HEK293 (cell line): Measurements from ENCODE around the gene GRIK2.
A peak's percentile ranks its signal among the peaks of the same experiment; 100 is the strongest.

Experiments
- CTCF ChIA-PET: fragments of 350-600 bp; formaldehyde crosslinking; extraction: SDS; loops from one replicate; lab custom pipeline; 2021; ENCODE audit warnings: antibody characterized with exemption; lab: Yijun Ruan, JAX
- POLR2A ChIA-PET: fragments of 300-600 bp; formaldehyde crosslinking; extraction: SDS; loops from one replicate; lab custom pipeline; 2020; ENCODE audit warnings: antibody characterized with exemption, inconsistent platforms; lab: Yijun Ruan, JAX
- H3K27ac ChIP-seq: fragments of 200-500 bp; sonication (Bioruptor generic); 2 replicates; pipeline ENCODE4 v1.5.1; 2014; ENCODE audit warnings: low read depth, low read length, control low read depth, inconsistent platforms; ENCODE audit errors: extremely low read depth
- H3K36me3 ChIP-seq, 2 experiments: fragments of 200-500 bp in 1 of 2; sonication (Bioruptor generic) in 1 of 2; 1 replicate in 1 of 2; 2 replicates in 1 of 2; pipeline ENCODE4 v1.5.1; 2014 to 2017; ENCODE audit warnings: inconsistent platforms in 2 of 2, low read length in 2 of 2; ENCODE audit not compliant: control insufficient read depth in 2 of 2, insufficient read depth in 1 of 2
- H3K4me1 ChIP-seq: fragments of 200-500 bp; sonication (Bioruptor generic); 2 replicates; pipeline ENCODE4 v1.5.1; 2014; ENCODE audit warnings: mild to moderate bottlenecking, low read length, inconsistent platforms; ENCODE audit not compliant: control insufficient read depth, insufficient read depth
- H3K4me3 ChIP-seq: 2 replicates; pipeline ENCODE4 v1.5.1; 2011; ENCODE audit warnings: low read depth, mild to moderate bottlenecking, control low read depth, low read length, moderate library complexity
- H3K9me3 ChIP-seq: fragments of 200-500 bp; sonication (Bioruptor generic); 2 replicates; pipeline ENCODE4 v1.5.1; 2014; ENCODE audit warnings: low read depth, low read length, inconsistent platforms; ENCODE audit not compliant: control insufficient read depth, insufficient read depth
- PRDM4 ChIP-seq: fragments of 450-650 bp; formaldehyde crosslinking; IDR thresholded peaks from 2 replicates; pipeline ENCODE4 v1.5.1; 2017; ENCODE audit warnings: missing biosample characterization, missing genetic modification characterization
- SP2 ChIP-seq: fragments of 450-650 bp; formaldehyde crosslinking; IDR thresholded peaks from 2 replicates; pipeline ENCODE4 v1.5.1; 2016; ENCODE audit warnings: missing biosample characterization, missing genetic modification characterization
- YY1 ChIP-seq: fragments of 450-650 bp; formaldehyde crosslinking; IDR thresholded peaks from 2 replicates; pipeline ENCODE4 v1.5.1; 2018; ENCODE audit warnings: missing biosample characterization, missing genetic modification characterization
- ZNF133 ChIP-seq: fragments of 450-650 bp; formaldehyde crosslinking; IDR thresholded peaks from 2 replicates; pipeline ENCODE4 v1.5.1; 2016; ENCODE audit warnings: missing biosample characterization, missing genetic modification characterization
- ZNF16 ChIP-seq: fragments of 450-650 bp; formaldehyde crosslinking; IDR thresholded peaks from 2 replicates; pipeline ENCODE4 v1.5.1; 2016; ENCODE audit warnings: low read depth, missing biosample characterization, missing genetic modification characterization
- ZNF211 ChIP-seq: fragments of 450-650 bp; formaldehyde crosslinking; IDR thresholded peaks from 2 replicates; pipeline ENCODE4 v1.5.1; 2016; ENCODE audit warnings: low read depth, missing biosample characterization, missing genetic modification characterization
- ZNF548 ChIP-seq: fragments of 450-650 bp; formaldehyde crosslinking; IDR thresholded peaks from 2 replicates; pipeline ENCODE4 v1.5.1; 2016; ENCODE audit warnings: missing biosample characterization, missing genetic modification characterization
- ZNF585B ChIP-seq: fragments of 450-650 bp; formaldehyde crosslinking; IDR thresholded peaks from 2 replicates; pipeline ENCODE4 v1.5.1; 2016; ENCODE audit warnings: missing biosample characterization, missing genetic modification characterization
- ZNF626 ChIP-seq: fragments of 450-650 bp; sonication (Bioruptor Pico); formaldehyde crosslinking; IDR thresholded peaks from 2 replicates; pipeline ENCODE4 v1.5.1; 2018; ENCODE audit warnings: missing biosample characterization, missing genetic modification characterization, inconsistent platforms
- ZNF629 ChIP-seq: fragments of 450-650 bp; formaldehyde crosslinking; IDR thresholded peaks from 2 replicates; pipeline ENCODE4 v1.5.1; 2017; ENCODE audit warnings: missing biosample characterization, missing genetic modification characterization
- ZNF677 ChIP-seq: fragments of 450-650 bp; IDR thresholded peaks from 2 replicates; pipeline ENCODE4 v1.5.0; 2018; ENCODE audit warnings: missing biosample characterization, mild to moderate bottlenecking, missing genetic modification characterization, moderate library complexity
- ZNF707 ChIP-seq: fragments of 450-650 bp; formaldehyde crosslinking; IDR thresholded peaks from 2 replicates; pipeline ENCODE4 v1.5.1; 2016; ENCODE audit warnings: missing biosample characterization, missing genetic modification characterization
- TF ChIP-seq, protein P1 (sequence below): fragments of 450-650 bp; formaldehyde crosslinking; IDR thresholded peaks from 2 replicates; pipeline ENCODE4 v1.5.1; 2016; ENCODE audit warnings: missing biosample characterization, missing genetic modification characterization, low read depth
- TF ChIP-seq, protein P2 (sequence below): fragments of 450-650 bp; formaldehyde crosslinking; IDR thresholded peaks from 2 replicates; pipeline ENCODE4 v1.5.1; 2017; ENCODE audit warnings: missing biosample characterization, missing genetic modification characterization
- TF ChIP-seq, protein P3 (sequence below): fragments of 450-650 bp; formaldehyde crosslinking; IDR thresholded peaks from 2 replicates; pipeline ENCODE4 v1.5.1; 2016; ENCODE audit warnings: missing biosample characterization, missing genetic modification characterization
- TF ChIP-seq, protein P4 (sequence below): fragments of 450-650 bp; formaldehyde crosslinking; IDR thresholded peaks from 2 replicates; pipeline ENCODE4 v1.5.1; 2016; ENCODE audit warnings: missing biosample characterization, missing genetic modification characterization

The GRIK2 gene

GRCh38 chr6:101588343-101588742, 194.8 kb downstream of the GRIK2 start:
- CTCF ChIA-PET: no interaction called here
- H3K36me3 ChIP-seq: no peaks in the 10 kb centered on the region
- H3K4me3 ChIP-seq: no peak overlapping the region
- no peaks in the 10 kb centered on the region for H3K9me3 ChIP-seq
- H3K4me1 ChIP-seq: no peaks in the 10 kb centered on the region
- POLR2A ChIA-PET: no interaction called here
- TF ChIP-seq ZNF629 (tag by site-specific recombination): no peak
- H3K27ac ChIP-seq: no peak overlapping the region

DNA sequence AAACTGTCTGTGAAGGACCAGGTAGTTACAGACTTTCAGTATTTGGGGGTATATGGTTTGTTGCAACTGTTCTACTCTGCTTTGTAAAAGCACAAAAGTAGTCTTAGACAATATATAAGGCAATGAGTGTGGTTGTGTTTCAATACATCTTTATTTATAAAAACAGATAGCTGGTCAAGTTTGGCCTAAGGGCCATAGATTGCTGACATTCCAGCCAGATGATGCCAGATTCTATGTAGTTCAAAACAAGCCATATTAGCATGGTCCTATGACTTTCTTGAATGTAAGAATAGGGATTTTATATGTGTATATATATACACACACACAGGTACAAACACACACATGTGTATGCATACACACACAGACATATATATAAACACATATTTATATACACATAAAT, 201.8 kb downstream of the GRIK2 start:
- ChIA-PET POLR2A (no interaction called here), CTCF (no interaction called here)
- H3K9me3 ChIP-seq: no peaks in the 10 kb centered on the region
- TF ChIP-seq PRDM4: no peak
- no peaks in the 10 kb centered on the region for H3K4me1 ChIP-seq
- H3K4me3 ChIP-seq: no peak overlapping the region
- no peak overlapping the region for H3K27ac ChIP-seq
- no peaks in the 10 kb centered on the region for H3K36me3 ChIP-seq

DNA sequence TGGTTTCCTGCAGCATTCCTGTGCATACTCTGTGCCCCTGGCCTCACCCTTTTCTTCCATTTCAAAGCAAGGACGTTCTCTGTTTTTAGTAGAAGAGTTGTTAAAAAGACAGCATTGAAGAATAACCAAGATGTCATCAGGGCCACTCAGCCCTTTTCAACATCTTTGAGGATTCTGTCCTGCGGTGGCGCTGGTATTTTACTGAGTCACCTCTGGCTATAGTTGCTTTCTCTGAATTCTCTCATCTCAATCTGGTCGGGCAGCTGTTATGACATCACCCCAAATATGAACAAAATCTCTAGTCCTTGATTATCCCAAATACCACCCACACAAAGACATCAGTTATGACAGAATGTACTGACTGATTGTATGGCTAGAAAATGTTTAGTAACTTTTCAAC, 204.2 kb downstream of the GRIK2 start:
- CTCF ChIA-PET: interaction anchor here (0.6 kb wide), 1 partner anchor 60 kb away, joined by 9 read pairs; no protein-coding TSS in a partner anchor
- Histone ChIP-seq H3K4me3 (no peak overlapping the region), H3K4me1 (no peaks in the 10 kb centered on the region), H3K9me3 (no peaks in the 10 kb centered on the region; the same call in 1 of the 2 replicates), H3K36me3 (no peaks in the 10 kb centered on the region), H3K27ac (no peak overlapping the region)
- TF ChIP-seq ZNF626 (no peak), SP2 (tag by site-specific recombination) (no peak)
- TF ChIP-seq, protein P1, sequence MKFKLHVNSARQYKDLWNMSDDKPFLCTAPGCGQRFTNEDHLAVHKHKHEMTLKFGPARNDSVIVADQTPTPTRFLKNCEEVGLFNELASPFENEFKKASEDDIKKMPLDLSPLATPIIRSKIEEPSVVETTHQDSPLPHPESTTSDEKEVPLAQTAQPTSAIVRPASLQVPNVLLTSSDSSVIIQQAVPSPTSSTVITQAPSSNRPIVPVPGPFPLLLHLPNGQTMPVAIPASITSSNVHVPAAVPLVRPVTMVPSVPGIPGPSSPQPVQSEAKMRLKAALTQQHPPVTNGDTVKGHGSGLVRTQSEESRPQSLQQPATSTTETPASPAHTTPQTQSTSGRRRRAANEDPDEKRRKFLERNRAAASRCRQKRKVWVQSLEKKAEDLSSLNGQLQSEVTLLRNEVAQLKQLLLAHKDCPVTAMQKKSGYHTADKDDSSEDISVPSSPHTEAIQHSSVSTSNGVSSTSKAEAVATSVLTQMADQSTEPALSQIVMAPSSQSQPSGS (tag by site-specific recombination): 0 out of 2 replicates have a peak, but pooled peaks have one; percentile 19
- TF ChIP-seq, protein P2, sequence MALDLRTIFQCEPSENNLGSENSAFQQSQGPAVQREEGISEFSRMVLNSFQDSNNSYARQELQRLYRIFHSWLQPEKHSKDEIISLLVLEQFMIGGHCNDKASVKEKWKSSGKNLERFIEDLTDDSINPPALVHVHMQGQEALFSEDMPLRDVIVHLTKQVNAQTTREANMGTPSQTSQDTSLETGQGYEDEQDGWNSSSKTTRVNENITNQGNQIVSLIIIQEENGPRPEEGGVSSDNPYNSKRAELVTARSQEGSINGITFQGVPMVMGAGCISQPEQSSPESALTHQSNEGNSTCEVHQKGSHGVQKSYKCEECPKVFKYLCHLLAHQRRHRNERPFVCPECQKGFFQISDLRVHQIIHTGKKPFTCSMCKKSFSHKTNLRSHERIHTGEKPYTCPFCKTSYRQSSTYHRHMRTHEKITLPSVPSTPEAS (tag by site-specific recombination): no peak
- POLR2A ChIA-PET: no interaction called here

- TF ChIP-seq YY1 (tag by site-specific recombination): no peak
- no peak for TF ChIP-seq ZNF16 (tag by site-specific recombination)
- TF ChIP-seq ZNF211 (tag by site-specific recombination): no peak
- TF ChIP-seq ZNF548 (tag by site-specific recombination): no peak
- TF ChIP-seq ZNF585B (tag by site-specific recombination): no peak
- no peak for TF ChIP-seq ZNF677 (tag by site-specific recombination)
- TF ChIP-seq, protein P3, sequence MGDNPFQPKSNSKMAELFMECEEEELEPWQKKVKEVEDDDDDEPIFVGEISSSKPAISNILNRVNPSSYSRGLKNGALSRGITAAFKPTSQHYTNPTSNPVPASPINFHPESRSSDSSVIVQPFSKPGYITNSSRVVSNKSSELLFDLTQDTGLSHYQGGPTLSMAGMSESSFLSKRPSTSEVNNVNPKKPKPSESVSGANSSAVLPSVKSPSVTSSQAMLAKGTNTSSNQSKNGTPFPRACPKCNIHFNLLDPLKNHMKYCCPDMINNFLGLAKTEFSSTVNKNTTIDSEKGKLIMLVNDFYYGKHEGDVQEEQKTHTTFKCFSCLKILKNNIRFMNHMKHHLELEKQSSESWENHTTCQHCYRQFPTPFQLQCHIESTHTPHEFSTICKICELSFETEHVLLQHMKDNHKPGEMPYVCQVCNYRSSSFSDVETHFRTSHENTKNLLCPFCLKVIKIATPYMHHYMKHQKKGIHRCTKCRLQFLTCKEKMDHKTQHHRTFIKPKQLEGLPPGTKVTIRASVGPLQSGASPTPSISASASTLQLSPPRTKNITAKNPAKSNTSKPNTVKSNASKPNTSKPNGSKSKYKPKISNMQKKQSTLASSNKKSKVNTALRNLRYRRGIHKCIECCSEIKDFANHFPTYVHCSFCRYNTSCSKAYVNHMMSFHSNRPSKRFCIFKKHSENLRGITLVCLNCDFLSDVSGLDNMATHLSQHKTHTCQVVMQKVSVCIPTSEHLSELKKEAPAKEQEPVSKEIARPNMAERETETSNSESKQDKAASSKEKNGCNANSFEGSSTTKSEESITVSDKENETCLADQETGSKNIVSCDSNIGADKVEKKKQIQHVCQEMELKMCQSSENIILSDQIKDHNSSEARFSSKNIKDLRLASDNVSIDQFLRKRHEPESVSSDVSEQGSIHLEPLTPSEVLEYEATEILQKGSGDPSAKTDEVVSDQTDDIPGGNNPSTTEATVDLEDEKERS (tag by site-specific recombination): no peak
- TF ChIP-seq, protein P4, sequence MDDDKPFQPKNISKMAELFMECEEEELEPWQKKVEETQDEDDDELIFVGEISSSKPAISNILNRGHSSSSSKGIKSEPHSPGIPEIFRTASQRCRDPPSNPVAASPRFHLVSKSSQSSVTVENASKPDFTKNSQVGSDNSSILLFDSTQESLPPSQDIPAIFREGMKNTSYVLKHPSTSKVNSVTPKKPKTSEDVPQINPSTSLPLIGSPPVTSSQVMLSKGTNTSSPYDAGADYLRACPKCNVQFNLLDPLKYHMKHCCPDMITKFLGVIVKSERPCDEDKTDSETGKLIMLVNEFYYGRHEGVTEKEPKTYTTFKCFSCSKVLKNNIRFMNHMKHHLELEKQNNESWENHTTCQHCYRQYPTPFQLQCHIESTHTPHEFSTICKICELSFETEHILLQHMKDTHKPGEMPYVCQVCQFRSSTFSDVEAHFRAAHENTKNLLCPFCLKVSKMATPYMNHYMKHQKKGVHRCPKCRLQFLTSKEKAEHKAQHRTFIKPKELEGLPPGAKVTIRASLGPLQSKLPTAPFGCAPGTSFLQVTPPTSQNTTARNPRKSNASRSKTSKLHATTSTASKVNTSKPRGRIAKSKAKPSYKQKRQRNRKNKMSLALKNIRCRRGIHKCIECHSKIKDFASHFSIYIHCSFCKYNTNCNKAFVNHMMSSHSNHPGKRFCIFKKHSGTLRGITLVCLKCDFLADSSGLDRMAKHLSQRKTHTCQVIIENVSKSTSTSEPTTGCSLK (tag by site-specific recombination): no peak
- TF ChIP-seq ZNF707 (tag by site-specific recombination): no peak
- TF ChIP-seq ZNF133: no peak
- H3K4me1 ChIP-seq: no peaks in the 10 kb centered on the region
- ChIA-PET CTCF (interaction anchor here (0.6 to 0.7 kb wide), 2 partner anchors 309 to 494 kb away, joined by 3 read pairs; no protein-coding TSS in a partner anchor), POLR2A (no interaction called here)
- no peak overlapping the region for H3K27ac ChIP-seq
- H3K4me3 ChIP-seq: no peak overlapping the region
- no peaks in the 10 kb centered on the region; the same call in 1 of the 2 replicates for H3K9me3 ChIP-seq
- no peaks in the 10 kb centered on the region for H3K36me3 ChIP-seq
Measured at GRCh38 chr6:101605426-101605825, 211.9 kb downstream of the GRIK2 start.
